Liver (tissue), 3 donors: ENCODE results near the gene GLRX5.

Experiments
- JUND ChIP-seq, 2 donors: IDR thresholded peaks; 2 replicates each; pipeline ENCODE4 v1.6.1; 2016; ENCODE audit warnings: antibody characterized with exemption in 2 of 2
- TAF1 ChIP-seq: conservative IDR thresholded peaks from 2 replicates; pipeline ENCODE4 v1.6.1; 2016; ENCODE audit warnings: antibody characterized with exemption, mild to moderate bottlenecking
- TF ChIP-seq, protein P1 (sequence below): IDR thresholded peaks from 2 replicates; pipeline ENCODE4 v1.6.1; 2016; ENCODE audit warnings: antibody characterized with exemption
- TF ChIP-seq, protein P2 (sequence below): fragments of 150-350 bp; IDR thresholded peaks from 2 replicates; pipeline ENCODE4 v1.5.1; 2017; ENCODE audit warnings: improper control_type of control experiment, low read depth, low read length; ENCODE audit not compliant: missing input control
- donor health status: healthy.
- donor health status: healthy.

DNA sequence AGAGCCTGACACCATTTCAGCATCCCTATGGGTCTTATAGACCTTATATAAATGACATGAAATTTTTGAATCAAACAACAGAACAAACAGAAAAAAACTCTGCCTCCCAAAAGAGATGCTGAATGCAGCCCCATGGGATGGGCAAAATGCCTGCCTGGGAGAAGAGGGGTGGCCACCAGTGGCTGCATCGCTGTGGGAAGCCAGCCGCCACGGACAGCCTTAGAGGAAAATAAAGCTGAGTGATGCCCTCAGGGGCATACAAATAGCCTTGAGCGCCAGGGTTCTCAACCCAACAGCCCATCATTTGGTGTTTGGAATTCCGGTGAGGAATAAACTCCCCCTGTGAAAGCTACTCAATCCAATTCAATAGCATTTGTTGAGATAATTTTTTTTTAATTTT, 41.3 kb upstream of the GLRX5 start:
- TF ChIP-seq, protein P1, sequence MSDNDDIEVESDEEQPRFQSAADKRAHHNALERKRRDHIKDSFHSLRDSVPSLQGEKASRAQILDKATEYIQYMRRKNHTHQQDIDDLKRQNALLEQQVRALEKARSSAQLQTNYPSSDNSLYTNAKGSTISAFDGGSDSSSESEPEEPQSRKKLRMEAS = no peak
- TF ChIP-seq, protein P2, sequence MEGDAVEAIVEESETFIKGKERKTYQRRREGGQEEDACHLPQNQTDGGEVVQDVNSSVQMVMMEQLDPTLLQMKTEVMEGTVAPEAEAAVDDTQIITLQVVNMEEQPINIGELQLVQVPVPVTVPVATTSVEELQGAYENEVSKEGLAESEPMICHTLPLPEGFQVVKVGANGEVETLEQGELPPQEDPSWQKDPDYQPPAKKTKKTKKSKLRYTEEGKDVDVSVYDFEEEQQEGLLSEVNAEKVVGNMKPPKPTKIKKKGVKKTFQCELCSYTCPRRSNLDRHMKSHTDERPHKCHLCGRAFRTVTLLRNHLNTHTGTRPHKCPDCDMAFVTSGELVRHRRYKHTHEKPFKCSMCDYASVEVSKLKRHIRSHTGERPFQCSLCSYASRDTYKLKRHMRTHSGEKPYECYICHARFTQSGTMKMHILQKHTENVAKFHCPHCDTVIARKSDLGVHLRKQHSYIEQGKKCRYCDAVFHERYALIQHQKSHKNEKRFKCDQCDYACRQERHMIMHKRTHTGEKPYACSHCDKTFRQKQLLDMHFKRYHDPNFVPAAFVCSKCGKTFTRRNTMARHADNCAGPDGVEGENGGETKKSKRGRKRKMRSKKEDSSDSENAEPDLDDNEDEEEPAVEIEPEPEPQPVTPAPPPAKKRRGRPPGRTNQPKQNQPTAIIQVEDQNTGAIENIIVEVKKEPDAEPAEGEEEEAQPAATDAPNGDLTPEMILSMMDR = no peak
- TF ChIP-seq TAF1 (no peak), JUND (IDR thresholded peaks at IDR 0.05) (no peak)
